ENCODE results near the gene AUH.
A peak's percentile ranks its signal among the peaks of the same experiment; 100 is the strongest.

AUH gene

GRCh38 chr9:91177081-91177480 lies 184.6 kb downstream of the AUH start:
- DNase-seq = peak; percentile 32
- Mint-ChIP-seq H3K36me3 (ENCODE audit: low read depth) (peaks cover 12% of the 10 kb centered on the region), H3K9me3 (peaks cover 8% of the 10 kb centered on the region), H3K27ac (peak overlapping the region; percentile 95), H3K27me3 (no peaks in the 10 kb centered on the region), H3K4me1 (ENCODE audit: low read depth) (peaks cover 73% of the 10 kb centered on the region), H3K4me3 (peak overlapping the region; percentile 63)

- H3K27me3 Mint-ChIP-seq = no peaks in the 10 kb centered on the region
- H3K9me3 Mint-ChIP-seq = peaks cover 14% of the 10 kb centered on the region
- peaks cover 75% of the 10 kb centered on the region for H3K4me1 Mint-ChIP-seq (ENCODE audit: low read depth)
- DNase-seq = peak; percentile 28
- H3K4me3 Mint-ChIP-seq = no peak overlapping the region
- peak overlapping the region; percentile 95 for H3K27ac Mint-ChIP-seq
- peaks cover 18% of the 10 kb centered on the region for H3K36me3 Mint-ChIP-seq (ENCODE audit: low read depth)
Measured at GRCh38 chr9:91176426-91176825, 185.3 kb downstream of the AUH start.

- Mint-ChIP-seq H3K4me1 (ENCODE audit: low read depth) (peaks cover 71% of the 10 kb centered on the region), H3K4me3 (peak overlapping the region; percentile 40), H3K36me3 (ENCODE audit: low read depth) (peaks cover 32% of the 10 kb centered on the region), H3K27ac (peak overlapping the region; percentile 93), H3K27me3 (no peaks in the 10 kb centered on the region), H3K9me3 (peaks cover 26% of the 10 kb centered on the region)
- no peak for DNase-seq
Measured at GRCh38 chr9:91174772-91175171, 186.9 kb downstream of the AUH start.

- Mint-ChIP-seq H3K4me1 (ENCODE audit: low read depth) (peaks cover 53% of the 10 kb centered on the region), H3K27ac (peak overlapping the region; percentile 33), H3K27me3 (no peaks in the 10 kb centered on the region), H3K36me3 (ENCODE audit: low read depth) (peaks cover 32% of the 10 kb centered on the region), H3K4me3 (no peak overlapping the region), H3K9me3 (peaks cover 29% of the 10 kb centered on the region)
- no peak for DNase-seq
Measured at GRCh38 chr9:91172329-91172728, 189.4 kb downstream of the AUH start.

GRCh38 chr9:91170951-91171350 lies 190.8 kb downstream of the AUH start:
- Mint-ChIP-seq H3K36me3 (ENCODE audit: low read depth) (peaks cover 32% of the 10 kb centered on the region), H3K27me3 (no peaks in the 10 kb centered on the region), H3K4me3 (no peak overlapping the region), H3K4me1 (ENCODE audit: low read depth) (peaks cover 46% of the 10 kb centered on the region), H3K27ac (no peak overlapping the region), H3K9me3 (peaks cover 29% of the 10 kb centered on the region)
- DNase-seq = no peak

- Mint-ChIP-seq H3K4me1 (ENCODE audit: low read depth) (peaks cover 50% of the 10 kb centered on the region), H3K27me3 (no peaks in the 10 kb centered on the region), H3K36me3 (ENCODE audit: low read depth) (peaks cover 20% of the 10 kb centered on the region), H3K9me3 (peaks cover 19% of the 10 kb centered on the region), H3K4me3 (no peak overlapping the region), H3K27ac (no peak overlapping the region)
- no peak for DNase-seq
Measured at GRCh38 chr9:91166796-91167366, 194.8 kb downstream of the AUH start.

GRCh38 chr9:91164724-91165520 lies 196.8 kb downstream of the AUH start:
- Mint-ChIP-seq H3K9me3 (peaks cover 4% of the 10 kb centered on the region), H3K27me3 (no peaks in the 10 kb centered on the region), H3K27ac (peak overlapping the region; percentile 96), H3K36me3 (ENCODE audit: low read depth) (peaks cover 2% of the 10 kb centered on the region), H3K4me3 (peak overlapping the region; percentile 75), H3K4me1 (ENCODE audit: low read depth) (peaks cover 62% of the 10 kb centered on the region)
- peak; percentile 80 for DNase-seq

Measured in activated T-cell treated with anti-CD3 and anti-CD28 coated beads, Interleukin-2, amount 50 U/mL, for 24 hours (primary cell).